Measurements from ENCODE around the gene PARP8.
"Not testable (repeated sequence)": the region's sequence is repeated elsewhere in the genome, so short reads cannot be mapped to it uniquely, and the experiment has no call there.

Gene PARP8

DNA sequence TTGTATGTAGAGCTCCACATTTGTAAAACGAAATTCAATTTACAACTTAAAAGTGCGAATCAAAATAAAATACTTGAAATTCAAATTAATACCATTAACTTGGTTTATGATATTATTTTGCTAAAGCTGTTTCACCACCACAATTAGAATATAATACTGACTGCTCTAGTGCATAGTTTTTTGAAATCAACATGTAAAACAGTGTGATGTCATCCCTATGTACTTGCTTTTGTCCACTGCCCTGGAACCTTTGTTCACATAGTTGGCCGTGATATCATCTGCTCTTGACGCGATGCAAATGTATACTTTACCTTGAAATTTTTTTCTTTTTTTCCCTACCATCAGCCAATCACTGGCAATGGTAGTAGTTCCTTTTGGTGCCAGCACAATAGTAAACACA, 125.4 kb downstream of the PARP8 start:
- DNase-seq: no peak

DNA sequence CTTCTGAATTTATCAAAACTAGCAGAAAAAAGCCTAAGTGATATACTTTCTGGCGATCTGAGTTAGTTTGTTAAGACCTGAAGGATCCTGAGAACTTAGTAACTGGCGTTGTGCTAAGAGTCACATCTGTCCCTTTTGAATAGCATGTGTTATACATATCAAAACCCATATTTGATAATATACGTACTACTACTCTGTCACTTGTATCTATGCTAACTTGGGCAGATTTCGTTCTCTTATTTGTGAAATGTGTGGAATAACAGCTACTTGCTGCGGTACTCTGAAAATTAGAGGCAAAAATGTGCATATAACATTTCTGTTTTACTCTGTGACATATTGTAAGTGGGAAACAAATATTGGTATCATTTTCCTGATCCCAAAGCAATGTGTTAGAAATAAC, 126.4 kb downstream of the PARP8 start:
- DNase-seq: no peak

GRCh38 chr5:50794812-50795211, 128.4 kb downstream of the PARP8 start:
- DNase-seq: no peak

DNA sequence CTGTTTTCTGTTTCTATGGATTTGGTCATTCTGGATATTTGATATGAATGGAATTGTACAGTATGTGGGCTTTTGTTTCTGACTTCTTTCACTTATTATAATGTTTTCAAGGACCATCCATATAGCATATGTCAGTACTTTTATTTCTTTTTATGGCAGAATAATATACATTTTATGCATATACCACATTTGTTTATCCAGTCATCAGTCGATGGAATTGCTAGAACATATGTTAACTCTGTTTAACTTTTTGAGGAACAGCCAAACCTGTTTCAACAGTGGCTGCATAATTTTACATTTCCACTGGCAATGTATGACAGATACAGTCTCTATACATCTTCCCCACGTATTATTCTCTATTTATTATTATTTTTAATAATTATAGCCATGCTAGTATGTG, 131.6 kb downstream of the PARP8 start:
- no peak for DNase-seq

DNA sequence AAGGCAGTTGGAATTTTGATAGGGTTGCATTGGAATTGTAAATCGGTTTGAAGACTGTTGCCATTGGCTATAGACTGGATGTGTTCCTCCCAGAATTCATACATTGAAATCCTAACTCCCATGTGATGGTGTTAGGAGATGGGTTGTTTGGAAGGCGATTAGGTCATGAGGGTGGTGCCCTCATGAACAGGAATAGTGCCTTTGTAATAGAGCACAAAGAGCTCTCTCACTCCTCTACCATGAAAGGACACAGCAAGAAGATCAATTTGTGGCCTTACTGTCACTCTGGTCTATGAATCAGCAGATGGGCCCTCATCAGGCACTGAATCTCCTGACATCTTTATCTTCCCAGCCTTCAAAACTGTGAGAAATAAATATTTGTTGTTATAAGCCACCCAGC, 133.2 kb downstream of the PARP8 start:
- no peak for DNase-seq

DNA sequence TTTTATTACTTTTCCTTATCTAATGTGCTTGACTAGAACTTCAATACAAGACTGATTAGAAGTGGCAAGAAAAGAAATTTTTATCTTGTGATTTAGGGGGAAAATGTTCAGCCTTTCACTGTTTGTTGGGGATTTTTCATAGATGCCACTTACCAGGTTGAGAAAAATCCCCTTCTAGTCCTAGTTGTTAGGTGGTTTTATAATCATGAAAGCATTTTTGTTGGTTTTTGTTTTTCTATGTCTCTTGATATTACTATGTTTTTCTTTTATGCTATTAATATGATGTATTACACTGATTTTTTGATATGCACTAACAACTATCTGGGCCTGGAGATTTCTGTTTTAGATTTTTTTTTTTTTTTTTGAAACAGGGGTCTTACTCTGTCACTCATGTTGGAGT, 134.0 kb downstream of the PARP8 start:
- DNase-seq: no peak

GRCh38 chr5:50807661-50808060, 141.2 kb downstream of the PARP8 start:
- DNase-seq: no peak

GRCh38 chr5:50808406-50808805, 142.0 kb downstream of the PARP8 start:
- DNase-seq: no peak

- DNase-seq: not testable (repeated sequence)
Observed at GRCh38 chr5:50811746-50812145, 145.3 kb downstream of the PARP8 start.

DNA sequence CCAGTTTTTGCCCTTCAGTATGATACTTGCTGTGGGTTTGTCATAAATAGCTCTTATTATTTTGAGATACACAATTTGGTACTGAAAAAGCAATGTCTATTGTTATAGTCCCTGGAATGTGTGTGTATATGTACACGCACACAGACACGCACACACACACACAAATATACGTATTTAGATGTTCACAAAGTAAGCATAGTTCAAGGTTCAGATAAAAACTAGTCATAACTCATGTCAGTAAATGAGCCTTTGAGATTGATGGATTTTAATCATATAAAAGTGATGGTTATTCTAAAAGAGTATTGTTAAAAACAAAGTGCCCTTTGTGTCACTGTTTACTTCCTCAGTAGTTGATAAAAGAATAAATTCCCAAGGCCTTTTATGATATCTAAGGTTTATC, 147.3 kb downstream of the PARP8 start:
- DNase-seq: no peak

DNA sequence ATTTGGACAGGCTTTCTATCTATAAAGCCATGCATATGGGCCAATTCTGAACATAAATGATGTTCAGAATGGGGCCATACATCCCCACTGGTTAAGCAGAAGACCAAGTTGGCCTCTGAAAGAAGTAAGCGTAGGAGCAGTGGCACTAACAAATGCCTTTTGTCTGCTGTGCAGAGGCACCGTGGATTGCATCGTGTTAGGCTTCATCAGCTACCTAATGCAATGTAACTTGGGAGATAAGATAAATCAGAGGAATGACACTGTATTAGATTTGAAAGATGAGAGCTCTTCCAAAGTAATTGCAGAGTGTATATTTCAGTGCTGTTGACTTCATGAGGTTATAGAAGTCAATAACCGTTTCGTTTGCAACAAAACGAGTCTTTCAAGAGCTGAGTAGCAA, 148.1 kb downstream of the PARP8 start:
- no peak for DNase-seq

DNA sequence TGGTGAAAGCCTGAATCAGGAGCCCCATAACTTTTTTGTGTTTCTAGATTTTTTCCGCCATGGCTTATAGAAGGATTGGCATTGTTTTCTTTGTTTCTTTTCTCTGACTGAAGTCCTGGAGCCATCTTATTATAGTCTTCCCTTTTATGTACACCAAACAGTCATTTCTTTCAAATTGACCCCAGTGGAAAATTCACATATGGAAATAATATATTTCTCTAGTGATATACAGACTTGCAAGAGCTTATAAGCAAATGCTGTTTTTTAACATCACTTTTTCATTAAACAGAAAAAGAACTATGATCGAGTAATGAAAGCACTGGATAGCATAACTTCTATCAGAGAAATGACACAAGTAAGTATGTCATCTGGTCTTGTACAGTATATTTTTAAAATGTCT, 155.6 kb downstream of the PARP8 start:
- no peak for DNase-seq

- DNase-seq: no peak
Observed at GRCh38 chr5:50822761-50823160, 156.3 kb downstream of the PARP8 start.

DNA sequence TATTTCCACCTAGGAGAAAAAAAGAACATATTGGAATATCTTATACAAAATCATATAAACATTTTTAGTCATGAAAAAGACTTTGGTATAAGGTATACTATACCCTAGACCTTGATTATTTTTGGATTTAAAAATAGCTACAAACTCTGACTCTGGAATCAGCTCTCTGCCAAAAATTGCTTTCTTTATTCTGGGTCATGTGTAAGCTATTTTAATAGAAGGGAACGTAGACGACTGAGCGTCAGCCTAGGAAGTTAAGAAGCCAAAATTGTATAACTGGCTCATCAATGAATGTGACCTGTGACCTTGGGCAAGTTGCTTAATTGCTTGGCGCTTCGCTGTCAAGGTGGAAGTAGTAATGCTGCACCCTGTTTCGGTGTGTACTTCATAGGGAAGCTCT, 157.1 kb downstream of the PARP8 start:
- DNase-seq: no peak

DNA sequence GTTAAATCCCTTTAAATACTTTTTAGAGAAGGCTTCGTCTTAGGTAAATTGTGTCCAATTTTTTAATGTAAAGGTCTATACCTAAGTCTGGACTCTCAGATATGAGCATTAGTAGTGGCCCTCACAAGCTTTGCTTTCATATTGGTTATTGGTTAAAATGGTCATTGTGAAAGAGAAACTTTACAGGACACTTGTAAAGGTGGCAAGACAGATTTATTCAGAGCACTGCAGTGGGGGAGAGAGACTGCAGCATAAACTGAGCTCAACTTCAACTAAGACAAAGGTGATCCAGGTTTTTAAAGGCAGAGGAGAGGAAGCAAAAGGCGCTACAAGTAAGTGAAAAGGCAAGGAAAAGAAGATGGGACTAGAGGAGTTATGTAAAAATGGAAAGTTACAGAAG, 157.7 kb downstream of the PARP8 start:
- DNase-seq: no peak

DNA sequence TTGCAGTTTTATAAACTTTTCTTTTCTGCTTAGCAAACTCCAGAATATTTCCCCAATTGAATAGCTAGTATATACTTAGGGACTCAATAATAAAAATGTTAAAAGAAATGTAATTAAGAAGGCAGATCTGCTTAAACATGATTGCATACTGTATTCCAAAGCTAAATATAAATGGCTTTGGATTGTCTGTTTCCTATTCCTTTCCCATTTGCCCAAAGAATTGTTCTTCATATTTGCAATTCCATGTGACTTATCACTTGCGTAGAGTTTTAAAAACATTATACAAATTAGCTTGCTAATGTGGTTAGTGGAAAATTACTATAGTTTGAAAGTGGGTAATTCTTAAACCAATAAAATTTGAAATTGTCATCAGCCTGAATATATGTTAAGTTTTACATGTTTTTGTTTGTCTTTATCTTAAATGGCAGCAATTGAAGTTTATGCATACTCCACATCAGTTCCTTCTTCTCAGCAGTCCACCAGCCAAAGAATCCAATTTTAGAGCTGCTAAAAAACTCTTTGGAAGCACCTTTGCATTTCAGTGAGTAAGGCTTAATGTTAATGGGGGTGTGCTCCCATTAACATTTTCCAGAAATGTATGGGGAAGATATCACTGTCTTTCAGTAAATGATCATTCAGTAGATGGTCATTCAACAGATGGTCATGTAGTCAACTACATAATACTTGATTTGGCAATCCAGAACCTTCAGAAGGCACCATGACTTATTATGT, 161.2 kb downstream of the PARP8 start:
- DNase-seq: no peak

GRCh38 chr5:50829023-50829422, 162.6 kb downstream of the PARP8 start:
- DNase-seq: no peak

DNA sequence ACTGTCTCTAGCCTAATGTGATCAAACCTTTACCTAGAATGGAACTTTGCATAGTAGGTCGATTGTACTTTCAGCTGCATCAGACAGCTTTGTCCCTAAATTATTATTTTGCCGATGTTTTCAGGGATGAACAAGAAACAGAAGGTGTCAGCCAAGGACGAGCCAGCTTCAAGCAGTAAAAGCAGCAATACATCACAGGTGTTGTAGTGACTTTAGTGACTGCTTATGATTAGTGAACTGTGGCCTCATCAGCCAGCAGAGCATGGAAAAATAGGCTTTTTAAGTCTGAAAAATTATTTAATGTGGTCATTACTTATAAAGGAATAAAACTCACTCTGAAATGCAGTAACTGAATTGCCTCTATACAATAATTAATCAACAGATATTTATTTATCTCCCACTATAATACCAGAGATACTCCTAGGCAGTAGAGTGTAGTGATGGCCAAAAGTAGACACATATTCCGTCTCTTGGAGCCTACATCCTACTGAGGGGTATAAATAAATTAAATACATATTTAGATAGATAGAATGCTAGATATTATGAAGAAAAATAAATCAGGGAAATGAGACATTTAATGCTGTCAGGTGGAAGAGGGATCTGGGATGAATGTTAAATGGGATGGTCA, 166.3 kb downstream of the PARP8 start:
- DNase-seq: no peak

- no peak for DNase-seq
Observed at GRCh38 chr5:50836356-50836755, 169.9 kb downstream of the PARP8 start.

DNA sequence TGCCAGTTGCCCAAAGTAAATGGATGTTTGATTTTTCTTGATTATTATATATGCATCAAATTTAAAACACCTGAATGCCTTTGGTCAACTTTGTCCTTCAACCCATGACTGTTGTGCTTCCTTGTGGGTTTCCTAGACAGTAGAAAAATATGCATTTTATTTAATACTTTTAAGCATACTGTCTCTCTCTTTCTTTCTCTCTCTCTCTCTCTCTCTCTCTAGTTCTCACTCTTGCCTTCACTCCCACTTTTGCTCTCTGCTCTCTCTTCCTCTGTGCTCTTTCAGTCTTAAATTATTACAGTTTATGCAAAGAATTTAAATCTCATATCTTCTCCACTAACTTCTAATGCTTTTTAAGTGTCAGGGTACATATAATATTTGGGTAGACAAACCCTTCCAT, 173.0 kb downstream of the PARP8 start:
- DNase-seq: no peak

GRCh38 chr5:50843091-50843490, 176.7 kb downstream of the PARP8 start:
- DNase-seq: no peak

DNA sequence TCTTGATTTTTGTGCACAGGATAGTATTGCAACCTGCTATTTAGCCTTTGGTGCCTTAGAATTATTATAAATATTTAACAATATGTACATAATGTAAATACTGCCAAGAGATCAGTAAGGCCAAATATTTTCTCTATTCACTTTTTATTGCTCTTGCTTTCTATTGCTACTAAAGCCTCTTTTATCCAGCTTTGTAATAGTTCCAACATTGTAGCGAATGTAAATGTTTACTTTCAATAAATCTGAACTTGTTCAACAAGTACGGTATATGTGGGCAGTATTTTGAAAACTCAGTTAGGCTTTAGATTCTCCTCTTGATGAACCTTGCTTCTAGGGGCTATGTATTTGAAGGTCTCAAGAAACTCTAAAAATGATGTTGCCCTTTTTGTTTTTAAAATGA, 179.8 kb downstream of the PARP8 start:
- no peak for DNase-seq

- no peak for DNase-seq
Observed at GRCh38 chr5:50849554-50849953, 183.1 kb downstream of the PARP8 start.

DNA sequence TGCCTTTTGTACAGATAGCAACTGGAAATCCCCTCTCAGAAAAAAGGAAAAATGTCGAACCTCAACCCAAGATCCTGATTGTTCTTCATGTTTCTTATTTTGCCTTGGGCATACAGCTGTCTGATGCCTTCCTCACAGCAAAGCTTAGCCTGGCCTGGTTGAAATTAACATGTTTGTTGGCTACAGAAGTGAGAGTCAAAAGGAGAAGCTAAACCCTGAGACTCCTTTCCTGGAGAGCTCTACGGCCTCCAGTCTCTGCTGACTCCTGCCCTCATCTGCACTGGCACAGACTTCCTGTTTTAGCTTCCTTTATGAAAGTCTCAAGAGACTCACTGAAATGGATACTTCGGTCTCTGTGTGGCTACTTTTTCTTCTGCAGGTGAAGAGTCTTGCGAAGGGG, 186.7 kb downstream of the PARP8 start:
- no peak for DNase-seq

DNA sequence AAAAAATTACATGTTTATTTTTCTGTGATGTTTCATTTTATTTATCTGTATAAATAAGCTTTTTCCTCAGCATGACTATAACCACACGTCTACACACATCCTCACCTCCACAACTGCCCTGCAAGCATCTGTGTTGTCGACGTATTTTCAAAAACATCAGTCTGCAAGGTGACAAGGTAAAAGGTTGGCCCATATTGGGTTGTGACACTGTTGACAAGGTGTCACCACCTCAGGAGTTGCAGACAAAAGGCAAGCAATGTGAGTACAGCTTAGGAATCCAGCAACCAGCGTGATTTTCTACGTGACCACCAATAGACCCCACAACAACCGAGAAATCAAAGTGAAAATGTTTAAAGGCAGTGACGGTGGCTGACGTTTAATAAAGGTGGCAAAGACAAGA, 187.6 kb downstream of the PARP8 start:
- DNase-seq: no peak
